Measurements from ENCODE around the gene AP4S1.

AP4S1 gene

DNA sequence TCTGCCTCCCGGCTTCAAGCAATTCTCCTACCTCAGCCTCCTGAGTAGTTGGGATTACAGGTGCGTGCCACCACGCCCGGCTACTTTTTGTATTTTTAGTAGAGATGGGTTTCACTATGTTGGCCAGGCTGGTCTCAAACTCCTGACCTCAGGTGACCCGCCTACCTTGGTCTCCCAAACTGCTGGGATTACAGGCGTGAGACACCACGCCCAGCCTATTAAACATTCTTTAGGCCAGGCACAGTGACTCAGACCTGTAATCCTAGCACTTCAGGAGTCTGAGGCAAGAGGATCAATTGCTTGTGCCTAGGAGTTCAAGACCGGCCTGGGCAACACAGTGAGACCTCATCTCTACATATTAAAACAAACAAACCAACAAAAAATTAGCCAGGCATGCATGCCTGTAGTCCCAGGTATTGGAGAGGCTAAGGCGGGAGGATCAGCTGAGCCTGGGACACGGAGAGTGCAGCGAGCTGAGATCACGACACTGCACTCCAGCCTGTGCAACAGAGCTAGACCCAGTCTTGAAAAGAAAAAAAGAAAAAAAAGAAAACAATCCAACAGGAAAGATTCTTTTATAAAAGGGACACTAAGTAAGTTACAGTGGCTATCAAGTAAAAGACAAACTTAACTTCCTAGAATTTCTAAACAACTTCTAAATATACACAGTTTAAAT lies 111.9 kb downstream of the AP4S1 start:
- no peak overlapping the region for H3K4me3 ChIP-seq (ENCODE audit: low read length)
- DNase-seq (ENCODE audit: low read depth), result no peak
- TF ChIP-seq, protein P1, sequence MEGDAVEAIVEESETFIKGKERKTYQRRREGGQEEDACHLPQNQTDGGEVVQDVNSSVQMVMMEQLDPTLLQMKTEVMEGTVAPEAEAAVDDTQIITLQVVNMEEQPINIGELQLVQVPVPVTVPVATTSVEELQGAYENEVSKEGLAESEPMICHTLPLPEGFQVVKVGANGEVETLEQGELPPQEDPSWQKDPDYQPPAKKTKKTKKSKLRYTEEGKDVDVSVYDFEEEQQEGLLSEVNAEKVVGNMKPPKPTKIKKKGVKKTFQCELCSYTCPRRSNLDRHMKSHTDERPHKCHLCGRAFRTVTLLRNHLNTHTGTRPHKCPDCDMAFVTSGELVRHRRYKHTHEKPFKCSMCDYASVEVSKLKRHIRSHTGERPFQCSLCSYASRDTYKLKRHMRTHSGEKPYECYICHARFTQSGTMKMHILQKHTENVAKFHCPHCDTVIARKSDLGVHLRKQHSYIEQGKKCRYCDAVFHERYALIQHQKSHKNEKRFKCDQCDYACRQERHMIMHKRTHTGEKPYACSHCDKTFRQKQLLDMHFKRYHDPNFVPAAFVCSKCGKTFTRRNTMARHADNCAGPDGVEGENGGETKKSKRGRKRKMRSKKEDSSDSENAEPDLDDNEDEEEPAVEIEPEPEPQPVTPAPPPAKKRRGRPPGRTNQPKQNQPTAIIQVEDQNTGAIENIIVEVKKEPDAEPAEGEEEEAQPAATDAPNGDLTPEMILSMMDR (conservative IDR thresholded peaks at IDR 0.05; ENCODE audit: low read length), result no peak

DNA sequence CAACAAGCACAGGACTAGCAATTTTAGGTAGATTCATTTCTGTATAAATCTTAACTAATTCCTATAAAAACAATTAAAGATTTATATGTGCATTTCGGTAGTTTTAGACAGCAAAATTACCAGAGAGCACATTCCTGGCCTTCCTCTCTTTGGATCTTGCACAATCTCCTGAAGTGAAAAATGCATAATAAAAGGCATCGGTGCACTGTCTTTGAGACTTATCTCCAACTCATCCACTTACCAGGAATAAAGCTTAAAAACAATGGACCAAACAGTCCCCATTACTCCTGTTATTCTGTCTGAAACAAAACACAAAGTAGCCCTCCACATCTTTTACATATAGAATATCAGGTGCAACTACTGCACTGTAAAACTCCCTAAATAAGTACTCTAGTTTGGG lies 112.9 kb downstream of the AP4S1 start:
- H3K4me3 ChIP-seq (ENCODE audit: low read length), result no peak overlapping the region
- TF ChIP-seq, protein P1 (conservative IDR thresholded peaks at IDR 0.05; ENCODE audit: low read length), result no peak
- DNase-seq (ENCODE audit: low read depth), result peak; percentile 2

DNA sequence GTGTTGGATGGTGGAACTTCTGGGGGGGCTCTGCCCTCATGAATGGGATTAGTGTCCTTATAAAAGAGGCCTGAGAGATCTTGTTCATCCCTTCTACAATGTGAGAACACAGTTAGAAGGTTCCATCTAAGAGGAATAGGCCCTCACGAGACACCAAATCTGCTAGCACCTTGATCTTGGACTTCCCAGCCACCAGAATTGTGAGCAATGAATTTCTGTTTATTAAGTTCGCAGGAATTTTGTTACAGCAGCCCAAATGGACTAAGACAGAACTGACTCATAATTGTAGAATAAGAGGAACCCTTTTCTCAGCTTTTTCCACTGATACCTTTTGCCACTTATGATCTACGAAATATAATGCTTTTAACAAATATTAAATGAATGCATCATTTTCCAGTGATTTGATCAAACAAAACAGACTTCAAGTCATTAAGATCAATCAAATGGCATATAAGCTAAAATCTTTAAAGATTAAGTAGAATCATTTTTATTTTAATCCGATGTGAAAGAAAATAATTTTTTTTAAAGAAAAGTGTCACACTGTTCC lies 113.9 kb downstream of the AP4S1 start:
- TF ChIP-seq, protein P1 (conservative IDR thresholded peaks at IDR 0.05; ENCODE audit: low read length), result no peak
- no peak for DNase-seq (ENCODE audit: low read depth)
- H3K4me3 ChIP-seq (ENCODE audit: low read length), result no peak overlapping the region

DNA sequence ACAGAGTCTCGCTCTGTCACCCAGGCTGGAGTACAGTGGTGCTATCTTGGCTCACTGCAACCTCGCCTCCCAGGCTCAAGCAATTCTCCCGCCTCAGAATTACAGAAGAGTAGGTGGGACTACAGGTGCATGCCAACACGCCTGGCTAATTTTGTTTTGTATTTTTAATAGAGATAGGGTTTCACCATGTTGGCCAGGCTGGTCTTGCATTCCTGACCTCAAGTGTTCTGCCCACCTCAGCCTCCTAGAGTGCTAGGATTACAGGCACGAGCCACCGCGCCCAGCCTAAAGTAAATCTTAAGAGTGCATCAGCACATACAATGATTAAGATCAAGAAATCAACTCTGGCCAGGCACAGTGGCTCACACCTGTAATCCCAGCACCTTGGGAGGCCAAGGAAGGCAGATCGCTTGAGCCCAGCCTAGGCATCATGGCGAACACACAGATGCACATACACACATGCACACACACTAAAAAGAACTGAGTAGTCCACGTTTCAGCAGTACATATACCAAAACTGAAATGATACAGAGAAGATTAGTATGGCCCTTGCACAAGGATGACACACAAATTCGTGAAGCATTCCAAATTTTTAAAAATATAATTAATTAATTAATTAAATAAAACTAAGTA lies 117.1 kb downstream of the AP4S1 start:
- no peak overlapping the region for H3K4me3 ChIP-seq (ENCODE audit: low read length)
- TF ChIP-seq, protein P1 (conservative IDR thresholded peaks at IDR 0.05; ENCODE audit: low read length), result no peak
- no peak for DNase-seq (ENCODE audit: low read depth)
